SU-DHL-6 (cell line): ENCODE results near the gene MSH4.
"Not testable (repeated sequence)": the region's sequence is repeated elsewhere in the genome, so short reads cannot be mapped to it uniquely, and the experiment has no call there.

Source experiments
- EZH2phosphoT487 ChIP-seq: fragments of 200-600 bp; sonication (generic), shearing (Covaris generic); conservative IDR thresholded peaks from 2 replicates; pipeline ENCODE4 v1.6.1; 2018; ENCODE audit warnings: mild to moderate bottlenecking, antibody characterized with exemption, low read length, moderate library complexity, mixed read lengths
- TF ChIP-seq, protein P1 (sequence below): fragments of 200-600 bp; sonication (generic); IDR thresholded peaks from one replicate; pipeline ENCODE4 v1.5.1; 2017; ENCODE audit warnings: antibody characterized with exemption, mild to moderate bottlenecking, low read length, moderate library complexity; ENCODE audit not compliant: insufficient read depth, poor library complexity, severe bottlenecking

DNA sequence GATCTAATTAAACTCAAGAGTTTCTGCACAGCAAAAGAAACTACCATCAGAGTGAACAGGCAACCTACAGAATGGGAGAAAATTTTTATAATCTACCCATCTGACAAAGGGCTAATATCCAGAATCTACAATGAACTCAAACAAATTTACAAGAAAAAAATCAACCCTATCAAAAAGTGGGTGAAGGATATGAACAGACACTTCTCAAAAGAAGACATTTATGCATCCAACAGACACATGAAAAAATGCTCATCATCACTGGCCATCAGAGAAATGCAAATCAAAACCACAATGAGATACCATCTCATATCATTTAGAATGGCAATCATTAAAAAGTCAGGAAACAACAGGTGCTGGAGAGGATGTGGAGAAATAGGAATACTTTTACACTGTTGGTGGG is 39.5 kb upstream of the MSH4 start:
- TF ChIP-seq, protein P1, sequence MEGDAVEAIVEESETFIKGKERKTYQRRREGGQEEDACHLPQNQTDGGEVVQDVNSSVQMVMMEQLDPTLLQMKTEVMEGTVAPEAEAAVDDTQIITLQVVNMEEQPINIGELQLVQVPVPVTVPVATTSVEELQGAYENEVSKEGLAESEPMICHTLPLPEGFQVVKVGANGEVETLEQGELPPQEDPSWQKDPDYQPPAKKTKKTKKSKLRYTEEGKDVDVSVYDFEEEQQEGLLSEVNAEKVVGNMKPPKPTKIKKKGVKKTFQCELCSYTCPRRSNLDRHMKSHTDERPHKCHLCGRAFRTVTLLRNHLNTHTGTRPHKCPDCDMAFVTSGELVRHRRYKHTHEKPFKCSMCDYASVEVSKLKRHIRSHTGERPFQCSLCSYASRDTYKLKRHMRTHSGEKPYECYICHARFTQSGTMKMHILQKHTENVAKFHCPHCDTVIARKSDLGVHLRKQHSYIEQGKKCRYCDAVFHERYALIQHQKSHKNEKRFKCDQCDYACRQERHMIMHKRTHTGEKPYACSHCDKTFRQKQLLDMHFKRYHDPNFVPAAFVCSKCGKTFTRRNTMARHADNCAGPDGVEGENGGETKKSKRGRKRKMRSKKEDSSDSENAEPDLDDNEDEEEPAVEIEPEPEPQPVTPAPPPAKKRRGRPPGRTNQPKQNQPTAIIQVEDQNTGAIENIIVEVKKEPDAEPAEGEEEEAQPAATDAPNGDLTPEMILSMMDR, result not testable (repeated sequence)
- not testable (repeated sequence) for TF ChIP-seq EZH2phosphoT487
